H1 (cell line): Measurements from ENCODE around the gene FAM193A. TPM values are rescaled to one million over a fixed set of nuclear protein-coding genes. Genes with fewer than 3 reads are reported as not detected.

ENCODE experiments used
- CHD7 ChIP-seq: fragments of 300-600 bp; sonication (generic); IDR thresholded peaks from 2 replicates; pipeline ENCODE4 v1.7.1; 2012; ENCODE audit warnings: low read length, moderate library complexity, mild to moderate bottlenecking, inconsistent platforms; ENCODE audit not compliant: insufficient replicate concordance
- GTF2F1 ChIP-seq: IDR thresholded peaks from 2 replicates; pipeline ENCODE4 v1.6.1; 2012; ENCODE audit warnings: low read depth, low read length, improper control_type of control experiment, borderline replicate concordance
- JUN ChIP-seq: IDR thresholded peaks from 2 replicates; pipeline ENCODE4 v1.6.1; 2011; ENCODE audit warnings: low read depth, mild to moderate bottlenecking, improper control_type of control experiment, low read length
- SP4 ChIP-seq: IDR thresholded peaks from 2 replicates; pipeline ENCODE4 v1.6.1; 2012; ENCODE audit warnings: low read length, inconsistent platforms
- polyA plus RNA-seq, 7 experiments: library from polyadenylated mRNA; depleted of rRNA in 3 of 7; stranded (reverse) in 5 of 7; unstranded in 2 of 7; fragments of >200 nt in 5 of 7; fragments of 200-250 nt in 2 of 7; gene quantifications; 1 replicate in 5 of 7; 2 replicates in 1 of 7; 4 replicates in 1 of 7; pipeline versions ENCODE4 v1.2.1 to v1.2.3, GENCODE V29; 2011 to 2013; ENCODE audit warnings: missing spikeins in 2 of 7, mixed read lengths in 2 of 7
- total RNA-seq: library from RNA; stranded (reverse); fragmentation: NEBNext Ultra II Directional; extraction: Animal tissue kit (Norgen Biotek cat#: 25700); gene quantifications from 2 replicates; pipeline ENCODE4 v1.2.1, GENCODE V29; 2021

Gene FAM193A
- total and polyA plus RNA-seq, 2 of the 8 experiments (the other 6 are each of a cell fraction or from before 2014, with no cell fraction given) = 8.7 to 26.2 TPM

GRCh38 chr4:2583092-2583491 lies 46.6 kb downstream of the FAM193A start (continued):
- TF ChIP-seq CHD7 (no peak), GTF2F1 (no peak), SP4 (no peak), JUN (no peak)
